Activated T-cell treated with anti-CD3 and anti-CD28 coated beads, Interleukin-2, amount 50 U/mL, for 4 hours (primary cell): Measurements from ENCODE around the gene CLOCK. TPM values are rescaled to one million over a fixed set of nuclear protein-coding genes. Genes with fewer than 3 reads are reported as not detected.
A peak's percentile ranks its signal among the peaks of the same experiment; 100 is the strongest.

Source experiments
- ATAC-seq, 2 donors: fragments of 200-7000 bp; cut with Tn5 transposase; one replicate each; pipeline ENCODE4 v1.10.0; 2021
- DNase-seq: peaks from one replicate; pipeline ENCODE4 v3.0.0-alpha.2; 2020
- H3K27me3 Mint-ChIP-seq: one replicate; pipeline ENCODE4 v1.8.0; 2021; ENCODE audit warnings: low read depth, mixed read lengths
- H3K36me3 Mint-ChIP-seq: one replicate; pipeline ENCODE4 v1.8.0; 2022; ENCODE audit warnings: mixed read lengths; ENCODE audit not compliant: insufficient read depth
- H3K4me1 Mint-ChIP-seq: one replicate; pipeline ENCODE4 v1.8.0; 2021; ENCODE audit warnings: low read depth, mixed read lengths
- H3K4me3 Mint-ChIP-seq: one replicate; pipeline ENCODE4 v1.8.0; 2021; ENCODE audit warnings: mild to moderate bottlenecking, moderate library complexity, mixed read lengths
- H3K9me3 Mint-ChIP-seq: one replicate; pipeline ENCODE4 v1.8.0; 2021; ENCODE audit warnings: mixed read lengths
- total RNA-seq, 3 donors: library from RNA; stranded (reverse); gene quantifications; one replicate each; pipeline ENCODE4 v1.2.1, GENCODE V29; 2021

The CLOCK gene
- total RNA-seq, 3 donors from 2014 or later = 10.9 to 14.0 (median 12.4) TPM

- H3K4me1 Mint-ChIP-seq = peaks cover 55% of the 10 kb centered on the region
- DNase-seq (no peak), ATAC-seq (no peak)
- peak overlapping the region; percentile 91 for H3K4me3 Mint-ChIP-seq
- no peaks in the 10 kb centered on the region for H3K27me3 Mint-ChIP-seq
- no peaks in the 10 kb centered on the region for H3K9me3 Mint-ChIP-seq
- H3K36me3 Mint-ChIP-seq = peaks cover 24% of the 10 kb centered on the region
Observed at GRCh38 chr4:55398966-55399365, 147.7 kb downstream of the CLOCK start.

GRCh38 chr4:55398461-55398860 lies 148.2 kb downstream of the CLOCK start:
- H3K4me1 Mint-ChIP-seq = peaks cover 52% of the 10 kb centered on the region
- no peaks in the 10 kb centered on the region for H3K9me3 Mint-ChIP-seq
- H3K4me3 Mint-ChIP-seq = peak overlapping the region; percentile 91
- ATAC-seq (no peak), DNase-seq (no peak)
- H3K36me3 Mint-ChIP-seq = peaks cover 20% of the 10 kb centered on the region
- no peaks in the 10 kb centered on the region for H3K27me3 Mint-ChIP-seq

- Mint-ChIP-seq H3K4me1 (peaks cover 49% of the 10 kb centered on the region), H3K36me3 (peaks cover 20% of the 10 kb centered on the region), H3K9me3 (no peaks in the 10 kb centered on the region), H3K27me3 (no peaks in the 10 kb centered on the region), H3K4me3 (peak overlapping the region; percentile 91)
- DNase-seq = no peak
- no peak for ATAC-seq
Observed at GRCh38 chr4:55397520-55398321, 149.0 kb downstream of the CLOCK start.

DNA sequence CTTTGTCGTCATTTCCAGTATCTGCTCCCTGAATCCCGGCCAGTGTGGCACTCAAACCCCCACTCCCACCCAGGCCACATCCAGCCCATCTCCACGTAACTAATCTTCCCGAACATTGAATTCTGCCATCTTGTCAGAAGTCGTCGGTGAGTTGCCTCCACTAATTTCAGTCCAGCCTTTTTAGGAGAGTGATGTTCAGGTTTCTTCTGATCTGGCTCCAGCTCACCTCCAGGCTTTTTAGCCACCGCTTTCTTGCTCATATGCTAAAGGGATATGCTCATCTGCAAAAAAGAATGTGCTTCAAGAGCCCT lies 149.6 kb downstream of the CLOCK start:
- H3K9me3 Mint-ChIP-seq = no peaks in the 10 kb centered on the region
- H3K27me3 Mint-ChIP-seq = no peaks in the 10 kb centered on the region
- DNase-seq (no peak), ATAC-seq (no peak)
- peak overlapping the region; percentile 91 for H3K4me3 Mint-ChIP-seq
- H3K4me1 Mint-ChIP-seq = peaks cover 49% of the 10 kb centered on the region
- H3K36me3 Mint-ChIP-seq = peaks cover 20% of the 10 kb centered on the region

- ATAC-seq (peak; percentile 26 to 32), DNase-seq (peak; percentile 9)
- no peaks in the 10 kb centered on the region for H3K9me3 Mint-ChIP-seq
- peak overlapping the region; percentile 93 for H3K4me3 Mint-ChIP-seq
- H3K4me1 Mint-ChIP-seq = peaks cover 49% of the 10 kb centered on the region
- no peaks in the 10 kb centered on the region for H3K27me3 Mint-ChIP-seq
- H3K36me3 Mint-ChIP-seq = peaks cover 20% of the 10 kb centered on the region
Observed at GRCh38 chr4:55396308-55397125, 150.2 kb downstream of the CLOCK start.

GRCh38 chr4:55395529-55396307 lies 151.0 kb downstream of the CLOCK start, which contains the start of gene TMEM165:
Gene TMEM165 (plus strand): TSS chr4:55395957. CDS start chr4:55396190, 233 bp downstream.
- DNase-seq = peak; percentile 83
- Mint-ChIP-seq H3K27me3 (no peaks in the 10 kb centered on the region), H3K4me1 (peaks cover 41% of the 10 kb centered on the region), H3K4me3 (peak within 1 kb of the TSS; percentile 93), H3K9me3 (no peaks in the 10 kb centered on the region), H3K36me3 (peaks cover 17% of the 10 kb centered on the region)
- ATAC-seq = peak; percentile 98

GRCh38 chr4:55395218-55395528 lies 151.5 kb downstream of the CLOCK start:
- H3K4me3 Mint-ChIP-seq = peak overlapping the region; percentile 93
- peaks cover 14% of the 10 kb centered on the region for H3K36me3 Mint-ChIP-seq
- no peaks in the 10 kb centered on the region for H3K27me3 Mint-ChIP-seq
- H3K4me1 Mint-ChIP-seq = peaks cover 37% of the 10 kb centered on the region
- no peak for ATAC-seq
- H3K9me3 Mint-ChIP-seq = no peaks in the 10 kb centered on the region
- no peak for DNase-seq

DNA sequence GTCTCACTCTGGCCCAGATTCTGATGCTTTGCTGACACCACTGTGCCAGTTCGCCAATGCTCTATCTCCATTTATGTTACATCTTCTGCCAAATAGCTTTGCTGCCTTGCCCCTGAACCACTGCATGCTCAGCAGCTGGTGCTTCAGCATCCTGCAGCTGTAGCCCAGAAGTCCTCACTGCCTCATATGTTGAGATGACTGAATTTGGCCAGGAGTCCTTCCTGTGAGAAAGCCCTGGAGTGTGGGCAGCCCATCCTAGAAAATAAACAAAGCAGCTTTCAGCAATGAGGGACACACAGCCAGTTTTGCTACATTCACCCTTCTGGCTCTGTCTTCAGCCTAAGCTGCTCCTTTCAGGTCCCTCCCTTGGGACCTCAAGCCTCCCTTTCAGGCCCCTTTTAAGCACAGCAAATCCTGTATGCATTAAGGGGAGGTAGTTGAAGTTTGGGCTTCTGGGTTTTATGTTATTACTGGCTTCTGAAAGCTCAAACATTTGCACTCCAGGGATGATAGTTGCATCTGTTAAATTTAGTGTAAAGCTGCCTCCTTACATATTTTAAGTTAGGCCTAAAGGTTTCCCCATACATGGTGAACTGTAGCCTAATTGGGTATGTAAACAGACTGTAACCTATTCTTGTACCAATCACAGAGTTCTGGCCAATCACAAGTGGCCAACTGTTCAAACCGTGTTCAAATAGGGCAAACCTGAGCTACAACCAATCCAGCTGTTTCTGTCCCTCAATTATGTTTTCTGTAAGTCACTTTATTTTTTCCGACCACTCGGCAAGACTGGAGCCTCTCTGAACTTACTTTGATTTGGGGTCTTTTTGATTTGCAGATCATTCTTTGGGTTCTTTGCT lies 153.0 kb downstream of the CLOCK start:
- Mint-ChIP-seq H3K4me3 (peak overlapping the region; percentile 59), H3K27me3 (peaks cover 2% of the 10 kb centered on the region), H3K4me1 (peaks cover 29% of the 10 kb centered on the region), H3K9me3 (no peaks in the 10 kb centered on the region), H3K36me3 (peaks cover 11% of the 10 kb centered on the region)
- ATAC-seq = no peak
- no peak for DNase-seq

DNA sequence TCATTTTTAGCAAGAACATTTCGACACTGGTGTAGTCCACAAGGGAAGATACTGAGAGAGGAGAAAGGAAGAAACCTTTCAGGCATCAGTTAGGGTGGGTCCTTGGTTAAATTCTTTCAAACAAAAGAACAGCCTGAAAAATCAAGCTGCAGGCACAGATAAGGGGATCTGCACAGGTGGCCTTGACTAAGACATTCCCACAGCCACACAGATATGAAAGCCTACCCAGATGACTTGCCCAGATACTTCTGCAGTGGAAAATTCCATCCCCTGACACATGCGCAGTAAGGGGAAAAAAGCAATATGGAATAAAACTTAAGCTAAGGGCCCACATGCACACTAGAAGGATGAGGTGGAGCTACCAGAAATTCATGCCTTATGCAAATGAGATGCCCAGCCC lies 159.9 kb downstream of the CLOCK start:
- Mint-ChIP-seq H3K36me3 (no peaks in the 10 kb centered on the region), H3K4me3 (no peak overlapping the region), H3K4me1 (no peaks in the 10 kb centered on the region), H3K9me3 (no peaks in the 10 kb centered on the region), H3K27me3 (peaks cover 2% of the 10 kb centered on the region)
- ATAC-seq (no peak), DNase-seq (no peak)

- Mint-ChIP-seq H3K4me1 (no peaks in the 10 kb centered on the region), H3K27me3 (peaks cover 2% of the 10 kb centered on the region), H3K36me3 (no peaks in the 10 kb centered on the region), H3K9me3 (no peaks in the 10 kb centered on the region), H3K4me3 (no peak overlapping the region)
- no peak for DNase-seq
- peak in 1 of 2 donors; percentile 37 for ATAC-seq
Observed at GRCh38 chr4:55386073-55386472, 160.6 kb downstream of the CLOCK start.

DNA sequence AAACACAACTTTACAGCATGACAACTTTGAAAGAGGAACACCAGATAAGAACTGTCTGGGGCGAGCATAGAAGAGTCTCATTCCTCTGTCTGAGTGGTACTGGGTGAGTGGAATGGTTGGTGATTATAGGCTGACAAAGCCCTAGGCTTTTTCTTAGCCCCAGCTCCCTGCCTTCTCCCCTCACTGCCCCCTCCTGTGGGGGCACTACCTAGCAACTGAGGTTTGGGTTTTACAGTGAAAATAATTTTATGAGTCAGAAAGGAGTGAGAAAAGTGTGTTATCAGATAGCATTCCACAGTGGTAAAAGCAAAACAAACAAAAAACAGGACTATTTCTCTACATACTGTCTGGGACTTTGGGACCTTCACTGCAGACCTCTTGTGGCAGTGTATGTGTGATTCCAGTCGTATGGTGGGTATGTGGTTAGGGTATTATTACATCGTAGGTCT lies 161.5 kb downstream of the CLOCK start:
- Mint-ChIP-seq H3K27me3 (peaks cover 2% of the 10 kb centered on the region), H3K9me3 (no peaks in the 10 kb centered on the region), H3K4me3 (no peak overlapping the region), H3K4me1 (no peaks in the 10 kb centered on the region), H3K36me3 (no peaks in the 10 kb centered on the region)
- peak; percentile 32 to 58 for ATAC-seq
- no peak for DNase-seq

DNA sequence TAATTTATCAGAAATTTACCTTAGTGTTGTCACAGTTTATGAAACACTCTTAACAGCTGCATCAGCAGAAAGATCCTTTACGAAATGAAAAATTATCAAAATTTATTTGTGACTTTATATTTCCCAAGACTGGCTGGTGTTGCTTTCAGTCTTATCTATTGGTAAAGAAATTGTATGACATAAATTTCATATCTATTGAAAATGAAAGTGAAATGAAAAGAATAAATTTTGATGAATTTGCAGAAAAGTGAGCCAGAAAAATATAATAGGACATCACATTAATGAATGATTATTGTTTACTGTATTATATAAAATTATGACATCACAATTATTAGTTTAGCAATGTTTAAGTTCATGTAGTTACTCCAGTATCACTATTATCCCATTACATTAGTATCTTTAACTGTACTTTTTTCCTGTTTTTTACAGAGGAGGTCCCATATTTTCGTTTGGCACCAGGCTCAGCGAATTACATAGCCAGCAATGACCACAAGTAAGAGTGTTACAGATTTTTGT lies 164.2 kb downstream of the CLOCK start:
- no peaks in the 10 kb centered on the region for H3K27me3 Mint-ChIP-seq
- no peaks in the 10 kb centered on the region for H3K9me3 Mint-ChIP-seq
- ATAC-seq (no peak), DNase-seq (no peak)
- no peaks in the 10 kb centered on the region for H3K36me3 Mint-ChIP-seq
- H3K4me1 Mint-ChIP-seq = no peaks in the 10 kb centered on the region
- H3K4me3 Mint-ChIP-seq = no peak overlapping the region

DNA sequence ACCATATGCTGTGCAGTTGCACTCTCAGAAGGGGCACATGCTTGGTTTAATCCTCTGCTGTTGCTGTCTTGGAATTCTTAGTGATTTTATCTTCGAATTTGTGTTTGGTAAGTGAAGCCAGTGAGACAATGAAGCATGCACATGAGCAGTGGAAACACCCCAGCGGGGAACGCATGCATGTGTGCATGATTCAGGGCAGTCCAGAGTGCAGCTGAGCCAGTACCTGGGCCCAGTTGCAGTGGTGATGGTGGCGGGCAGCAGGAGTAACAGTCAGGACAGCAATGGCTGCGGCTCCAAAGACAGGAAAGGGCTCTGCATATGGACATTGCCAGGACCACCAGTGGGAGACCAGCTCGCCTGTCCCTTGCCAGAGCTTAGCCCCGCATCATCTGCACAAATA lies 165.2 kb downstream of the CLOCK start:
- ATAC-seq (no peak), DNase-seq (no peak)
- H3K36me3 Mint-ChIP-seq = no peaks in the 10 kb centered on the region
- no peak overlapping the region for H3K4me3 Mint-ChIP-seq
- no peaks in the 10 kb centered on the region for H3K4me1 Mint-ChIP-seq
- no peaks in the 10 kb centered on the region for H3K27me3 Mint-ChIP-seq
- no peaks in the 10 kb centered on the region for H3K9me3 Mint-ChIP-seq
